GM19467 (cell line): Measurements from ENCODE around the gene CHMP4A.

Source experiments
- ATAC-seq: cut with Tn5 transposase; IDR thresholded peaks from one replicate; pipeline ENCODE4 v1.9.1; 2021; ENCODE audit warnings: mild to moderate bottlenecking, moderate library complexity; ENCODE audit not compliant: unreplicated experiment

The CHMP4A gene

GRCh38 chr14:24196071-24197055 is 16.9 kb downstream of the CHMP4A start:
- peak; percentile 6 for ATAC-seq

- ATAC-seq = peak; percentile 71
Observed at GRCh38 chr14:24195186-24196070, 17.9 kb downstream of the CHMP4A start, which contains the start of gene TM9SF1. TM9SF1 (minus strand) TSS chr14:24195441; CDS start chr14:24195019, 422 bp downstream.

GRCh38 chr14:24194873-24195185 is 18.5 kb downstream of the CHMP4A start:
- ATAC-seq = no peak

GRCh38 chr14:24194186-24194872 is 19.0 kb downstream of the CHMP4A start:
- no peak for ATAC-seq

DNA sequence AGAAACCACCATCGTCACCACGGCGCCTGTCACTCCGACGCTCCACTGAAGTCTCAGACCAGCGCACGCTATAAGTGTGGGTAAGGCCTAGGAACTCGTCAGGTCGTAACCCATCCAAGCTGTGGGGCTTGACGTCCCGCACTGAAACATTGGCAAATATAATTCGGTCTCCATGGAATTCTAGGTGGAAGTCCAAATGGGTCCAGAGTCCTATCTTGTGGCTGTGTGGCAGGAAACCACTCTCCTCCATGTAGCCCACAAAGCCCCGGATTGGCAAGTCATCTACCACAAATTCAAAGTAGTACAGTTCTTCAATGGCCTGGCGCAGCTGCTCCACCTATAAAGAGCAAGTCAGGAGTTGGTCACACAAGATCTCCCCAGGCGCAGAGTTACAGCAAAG is 20.4 kb downstream of the CHMP4A start:
- ATAC-seq = no peak

- ATAC-seq = no peak
Observed at GRCh38 chr14:24190416-24190815, 22.9 kb downstream of the CHMP4A start.

GRCh38 chr14:24189460-24189859 is 23.8 kb downstream of the CHMP4A start:
- ATAC-seq = no peak

- no peak for ATAC-seq
Observed at GRCh38 chr14:24189059-24189375, 24.3 kb downstream of the CHMP4A start.

GRCh38 chr14:24188251-24189058 is 24.8 kb downstream of the CHMP4A start, which contains the start of gene IPO4:
IPO4 (minus strand) TSS chr14:24188816; CDS start chr14:24188787, 29 bp downstream.
- peak; percentile 77 for ATAC-seq

DNA sequence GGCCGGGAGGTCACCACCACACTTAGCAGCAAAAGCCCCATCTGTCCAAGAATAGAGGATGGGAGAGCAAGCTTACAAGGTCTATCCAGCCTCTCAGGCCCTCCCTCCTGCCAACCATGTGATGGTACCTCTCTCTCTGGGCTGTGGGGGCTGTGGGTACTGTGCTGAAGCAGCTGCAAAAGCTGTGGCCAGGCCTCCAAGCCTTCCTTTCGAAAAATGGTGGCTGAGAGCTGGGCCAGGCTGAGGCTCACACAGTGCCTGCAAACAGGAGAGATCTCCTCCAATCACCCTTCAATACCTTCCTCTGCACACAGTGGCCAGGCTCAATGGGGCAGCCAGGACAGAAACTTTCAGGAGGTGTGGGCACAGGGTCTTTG is 25.8 kb downstream of the CHMP4A start:
- ATAC-seq = no peak

GRCh38 chr14:24186831-24187538 is 26.3 kb downstream of the CHMP4A start:
- ATAC-seq = no peak

GRCh38 chr14:24185741-24186140 is 27.5 kb downstream of the CHMP4A start:
- ATAC-seq = no peak

DNA sequence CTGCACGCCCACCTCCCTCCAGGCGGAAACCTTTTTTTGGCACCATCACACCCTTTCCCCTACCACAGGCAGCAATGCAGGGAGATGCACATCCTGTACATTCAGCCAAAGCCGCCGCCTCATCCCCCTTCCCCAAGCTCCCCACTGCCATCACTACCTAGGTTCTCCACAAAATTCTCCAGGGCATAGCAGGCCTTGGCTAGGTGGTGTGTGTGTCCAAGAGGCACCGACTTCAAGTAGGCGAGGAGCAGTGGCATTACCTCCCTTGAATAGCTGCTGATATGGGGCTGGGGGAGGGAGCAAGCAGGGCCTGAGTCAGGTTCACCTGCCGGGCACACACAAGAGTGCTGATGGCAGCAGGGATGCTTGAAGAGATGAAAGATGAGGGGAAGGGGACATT is 28.3 kb downstream of the CHMP4A start:
- no peak for ATAC-seq

DNA sequence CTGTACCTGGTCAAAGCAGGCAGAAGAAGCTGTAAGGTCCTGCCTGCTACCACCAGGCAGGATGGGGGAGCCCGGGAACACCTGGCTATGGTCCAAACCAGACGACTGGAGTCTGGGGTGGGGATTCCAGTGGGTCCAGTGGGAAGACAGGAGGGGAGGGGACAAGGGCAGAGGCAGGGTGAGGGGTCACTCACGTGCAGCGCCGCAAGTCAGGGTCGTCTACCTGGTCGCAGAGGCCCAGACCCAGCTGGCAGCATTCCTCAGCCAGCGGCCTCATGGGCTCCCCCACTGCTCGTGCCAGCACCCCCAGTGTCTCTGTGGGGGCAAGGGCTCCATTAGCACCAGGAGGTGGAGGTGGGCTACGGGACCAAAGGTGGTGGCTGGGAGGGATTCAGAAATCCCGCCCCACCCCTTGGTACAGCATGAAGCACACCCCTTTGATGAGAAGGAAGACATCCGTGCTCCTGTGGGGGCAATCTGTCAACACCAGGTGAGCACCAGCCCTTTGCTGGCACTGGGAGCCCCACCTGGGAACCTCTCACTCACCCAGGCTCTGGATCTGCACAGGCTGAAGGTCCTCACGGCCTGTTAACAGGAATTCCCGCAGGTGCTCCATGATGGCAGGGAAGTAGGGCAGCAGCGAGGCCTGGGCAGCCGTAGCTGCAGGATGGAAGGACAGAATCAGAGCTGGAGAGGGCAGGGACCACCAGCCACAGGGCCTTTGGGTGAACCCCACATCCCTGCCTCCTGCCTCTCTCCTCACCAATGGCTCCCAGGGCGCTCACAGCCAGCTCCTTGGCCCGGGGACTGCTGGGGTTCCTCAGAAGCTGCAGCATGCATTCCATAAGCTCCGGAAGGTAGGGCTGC is 29.0 kb downstream of the CHMP4A start:
- ATAC-seq = no peak

DNA sequence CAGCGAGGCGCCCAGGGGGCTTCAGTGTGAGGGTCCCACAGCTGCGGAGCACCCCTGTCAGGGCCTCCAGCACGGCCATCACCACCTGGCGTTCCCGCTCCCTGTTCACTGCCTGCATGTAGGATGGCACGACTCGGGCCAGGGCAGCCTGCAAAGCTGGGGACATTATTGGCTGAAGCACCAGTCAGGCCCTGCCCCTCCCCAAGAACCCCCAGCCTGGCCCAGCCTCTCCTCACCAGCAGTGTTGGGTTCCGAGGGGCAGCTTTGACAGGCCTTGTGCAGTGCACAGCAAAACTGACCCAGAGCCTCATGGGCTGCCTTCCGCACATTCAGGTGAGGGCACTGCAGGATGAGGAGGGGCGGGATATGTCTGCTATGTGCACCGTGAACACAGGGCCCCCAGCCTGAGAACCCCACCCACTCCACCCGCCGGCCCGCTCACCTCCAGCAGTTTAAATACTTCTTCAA is 30.2 kb downstream of the CHMP4A start:
- ATAC-seq = no peak

GRCh38 chr14:24182110-24182882 is 31.0 kb downstream of the CHMP4A start:
- no peak for ATAC-seq

DNA sequence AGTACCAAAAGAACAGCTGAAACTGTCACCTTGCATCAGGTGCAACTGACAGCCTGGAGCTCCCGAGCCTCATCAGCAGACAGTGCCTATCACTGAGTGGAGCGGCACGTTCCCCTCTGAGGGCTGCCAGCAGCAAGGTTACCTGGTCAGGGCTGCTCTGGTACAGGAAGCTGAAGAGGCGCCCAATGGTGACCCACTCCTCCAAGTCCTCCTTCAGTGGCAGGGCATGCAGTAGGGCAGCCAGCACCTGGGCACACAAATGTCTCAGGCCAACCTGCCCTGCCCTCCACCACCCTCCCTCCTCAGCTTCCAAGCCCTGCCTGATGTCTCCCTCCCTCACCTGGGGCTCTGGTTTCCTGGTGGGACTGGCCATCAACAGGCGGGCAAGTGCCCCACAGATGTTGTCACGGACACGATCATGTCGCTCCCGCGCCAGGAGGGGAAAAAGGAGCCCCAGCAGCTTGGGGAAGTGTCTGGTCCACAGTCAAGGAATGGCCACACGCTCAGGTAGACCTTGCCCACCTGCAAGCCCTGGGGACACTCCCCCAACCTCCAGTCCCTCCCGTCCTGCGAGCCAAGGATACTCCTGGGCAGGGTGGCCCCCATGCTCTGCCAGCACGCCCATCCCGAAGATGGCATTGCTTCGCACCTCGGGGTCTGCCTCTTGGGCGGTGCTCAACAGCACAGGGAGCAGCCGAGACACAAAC is 31.8 kb downstream of the CHMP4A start:
- no peak for ATAC-seq
